ENCODE measurements around the gene BAX.

Gene BAX

GRCh38 chr19:48946463-48947257 lies 8.0 kb upstream of the BAX start:
- no peak for TF ChIP-seq ZNF274 (IDR thresholded peaks at IDR 0.05; ENCODE audit: low read depth, low read length)

GRCh38 chr19:48947258-48947542 lies 7.5 kb upstream of the BAX start:
- H3K4me3 ChIP-seq (ENCODE audit: low read length), result no peak overlapping the region
- no peak for TF ChIP-seq ZNF274 (IDR thresholded peaks at IDR 0.05; ENCODE audit: low read depth, low read length)

More at GRCh38 chr19:48946463-48947257, 8.0 kb upstream of the BAX start:
- no peak overlapping the region for H3K4me3 ChIP-seq (ENCODE audit: low read length)

DNA sequence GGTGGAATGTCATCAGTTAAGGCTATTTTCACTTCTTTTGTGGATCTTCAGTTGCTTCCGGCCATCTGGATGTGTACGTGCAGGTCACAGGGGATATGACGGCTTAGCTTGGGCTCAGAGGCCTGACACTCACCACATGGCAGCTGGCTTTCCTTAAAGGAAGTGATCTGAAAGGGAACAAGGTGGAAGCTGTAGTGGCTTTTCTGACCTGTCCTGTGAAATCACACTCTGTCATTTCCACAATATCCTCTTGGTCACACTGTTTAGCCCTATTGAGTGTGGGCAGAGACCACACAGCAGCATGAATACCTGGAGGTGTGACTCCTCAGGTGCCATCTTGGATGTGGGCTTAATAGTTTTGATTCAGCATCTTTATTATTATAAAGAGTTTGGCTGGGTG lies 4.5 kb upstream of the BAX start:
- no peak overlapping the region for H3K4me3 ChIP-seq (ENCODE audit: low read length)

DNA sequence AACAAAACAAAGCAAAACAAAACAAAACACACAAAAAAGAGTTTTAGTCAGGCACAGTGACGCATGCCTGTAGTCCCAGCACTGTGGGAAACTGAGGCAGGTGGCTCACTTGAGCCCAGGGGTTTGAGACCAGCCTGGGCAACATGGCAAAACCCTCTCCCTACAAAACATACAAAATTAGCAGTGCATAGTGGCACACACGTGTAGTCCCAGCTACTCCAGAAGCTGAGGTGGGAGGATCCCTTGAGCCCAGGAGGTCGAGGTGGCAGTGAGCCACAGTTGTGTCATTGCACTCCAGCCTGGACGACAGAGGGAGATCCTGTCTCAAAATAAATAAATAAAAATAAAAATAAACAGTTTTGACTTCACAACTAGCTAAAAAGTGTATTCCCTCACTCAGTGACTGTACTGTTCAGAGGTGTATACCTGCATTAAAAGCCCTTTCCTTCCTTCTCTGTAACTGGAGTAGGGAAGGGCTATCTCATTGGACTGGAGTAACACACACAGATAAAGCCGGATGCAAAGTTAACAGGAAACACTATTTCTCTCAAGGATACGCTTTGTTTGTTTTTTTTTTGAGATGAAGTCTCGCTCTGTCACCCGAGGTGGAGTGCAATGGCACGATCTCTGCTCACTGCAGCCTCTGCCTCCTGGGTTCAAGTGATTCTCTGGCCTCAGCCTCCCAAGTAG lies 3.7 kb upstream of the BAX start:
- no peak overlapping the region for H3K4me3 ChIP-seq (ENCODE audit: low read length)
- no peak for TF ChIP-seq ZNF274 (IDR thresholded peaks at IDR 0.05; ENCODE audit: low read depth, low read length)

More for the DNA sequence above, 4.5 kb upstream of the BAX start:
- no peak for TF ChIP-seq ZNF274 (IDR thresholded peaks at IDR 0.05; ENCODE audit: low read depth, low read length)

- TF ChIP-seq ZNF274 (IDR thresholded peaks at IDR 0.05; ENCODE audit: low read depth, low read length), result no peak
- H3K4me3 ChIP-seq (ENCODE audit: low read length), result no peak overlapping the region
Observed at GRCh38 chr19:48953141-48953540, 1.5 kb upstream of the BAX start.

- peak overlapping the region; percentile 78; the same call in 1 of the 2 replicates for H3K4me3 ChIP-seq (ENCODE audit: low read length)
- TF ChIP-seq ZNF274 (IDR thresholded peaks at IDR 0.05; ENCODE audit: low read depth, low read length), result no peak
Observed at GRCh38 chr19:48953990-48954594, 583 bp upstream of the BAX start.

DNA sequence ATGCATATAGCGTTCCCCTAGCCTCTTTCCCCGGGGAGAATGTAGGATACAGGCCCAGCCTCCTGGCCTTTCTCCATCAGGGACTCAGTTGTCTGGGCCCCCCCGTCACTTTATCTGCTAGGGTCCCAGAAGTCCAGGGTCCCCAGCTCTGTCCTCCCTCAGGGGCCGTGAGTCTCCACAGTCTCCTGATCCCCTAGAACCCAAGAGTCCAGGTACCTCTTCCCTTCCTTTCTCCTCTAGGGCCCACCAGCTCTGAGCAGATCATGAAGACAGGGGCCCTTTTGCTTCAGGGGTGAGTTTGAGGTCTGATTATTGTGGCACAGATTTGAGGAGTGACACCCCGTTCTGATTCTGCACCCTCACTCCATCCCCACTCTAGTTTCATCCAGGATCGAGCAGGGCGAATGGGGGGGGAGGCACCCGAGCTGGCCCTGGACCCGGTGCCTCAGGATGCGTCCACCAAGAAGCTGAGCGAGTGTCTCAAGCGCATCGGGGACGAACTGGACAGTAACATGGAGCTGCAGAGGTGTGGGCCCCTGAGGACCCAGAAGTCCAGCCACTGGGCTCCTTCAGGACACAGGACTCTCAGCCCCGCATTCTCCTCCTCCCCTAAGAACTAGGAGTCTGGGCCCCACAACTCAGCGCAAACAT lies 758 bp downstream of the BAX start:
- TF ChIP-seq ZNF274 (IDR thresholded peaks at IDR 0.05; ENCODE audit: low read depth, low read length), result no peak

DNA sequence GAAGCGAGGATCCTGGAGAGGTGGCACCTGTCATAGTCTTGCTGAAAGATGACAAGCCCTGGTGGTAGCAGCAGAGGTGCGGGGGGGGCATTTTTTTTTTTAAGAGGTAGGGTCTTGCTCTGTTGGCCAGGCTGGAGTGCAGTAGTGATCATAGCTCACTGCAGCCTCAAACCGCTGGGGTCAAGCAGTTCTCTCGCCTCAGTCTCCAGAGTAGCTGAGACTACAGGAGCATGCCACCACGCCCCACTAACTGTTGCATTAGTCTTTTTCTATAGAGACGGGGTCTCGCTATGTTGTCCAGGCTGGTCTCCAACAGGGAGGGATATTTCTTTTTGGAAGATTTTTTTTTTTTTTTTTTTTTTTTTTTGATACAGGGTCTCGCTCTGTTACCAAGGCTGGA lies 3.3 kb downstream of the BAX start:
- no peak for TF ChIP-seq ZNF274 (IDR thresholded peaks at IDR 0.05; ENCODE audit: low read depth, low read length)

More for the DNA sequence above, 758 bp downstream of the BAX start:
- H3K4me3 ChIP-seq (ENCODE audit: low read length), result peak overlapping the region; percentile 78

DNA sequence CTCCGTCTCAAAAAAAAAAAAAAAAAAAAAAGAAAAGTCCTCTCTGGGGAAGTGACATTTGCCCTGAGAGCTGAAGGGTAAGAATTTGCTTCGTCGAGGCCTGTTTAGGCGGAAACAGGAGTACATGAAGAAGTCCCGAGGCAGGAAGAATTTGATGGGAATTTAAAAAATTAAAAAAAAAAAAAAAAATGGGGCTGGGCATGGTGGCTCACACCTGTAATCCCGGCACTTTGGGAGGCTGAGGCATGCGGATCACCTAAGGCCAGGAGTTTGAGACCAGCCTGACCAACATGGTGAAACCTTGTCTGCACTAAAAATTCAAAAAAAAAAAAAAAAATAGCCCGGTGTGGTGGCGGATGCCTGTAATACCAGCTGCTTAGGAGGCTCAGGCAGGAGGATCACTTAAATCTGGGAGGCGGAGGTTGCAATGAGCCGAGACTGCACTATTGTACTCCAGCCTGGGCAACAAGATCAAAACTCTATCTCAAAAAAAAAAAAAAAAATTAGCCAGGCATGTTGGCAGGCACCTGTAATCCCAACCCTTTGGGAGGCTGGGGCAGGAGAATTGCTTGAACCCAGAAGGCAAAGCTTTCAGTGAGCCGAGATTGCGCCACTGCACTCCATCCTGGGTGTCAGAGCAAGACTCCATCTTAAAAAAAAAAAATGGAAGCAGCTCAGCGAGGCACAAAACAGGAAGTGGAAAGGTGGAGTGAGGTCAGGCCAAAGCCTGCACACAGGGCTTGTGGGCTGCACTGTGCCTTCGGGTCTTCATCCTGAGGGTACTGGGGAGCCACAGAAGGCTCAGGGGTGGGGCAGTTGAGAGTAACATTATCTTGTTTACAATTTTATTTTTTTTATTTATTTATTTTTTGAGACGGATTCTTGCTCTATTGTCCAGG lies 4.9 kb downstream of the BAX start:
- no peak for TF ChIP-seq ZNF274 (IDR thresholded peaks at IDR 0.05; ENCODE audit: low read depth, low read length)

More for the DNA sequence above, 3.3 kb downstream of the BAX start:
- H3K4me3 ChIP-seq (ENCODE audit: low read length), result no peak overlapping the region

DNA sequence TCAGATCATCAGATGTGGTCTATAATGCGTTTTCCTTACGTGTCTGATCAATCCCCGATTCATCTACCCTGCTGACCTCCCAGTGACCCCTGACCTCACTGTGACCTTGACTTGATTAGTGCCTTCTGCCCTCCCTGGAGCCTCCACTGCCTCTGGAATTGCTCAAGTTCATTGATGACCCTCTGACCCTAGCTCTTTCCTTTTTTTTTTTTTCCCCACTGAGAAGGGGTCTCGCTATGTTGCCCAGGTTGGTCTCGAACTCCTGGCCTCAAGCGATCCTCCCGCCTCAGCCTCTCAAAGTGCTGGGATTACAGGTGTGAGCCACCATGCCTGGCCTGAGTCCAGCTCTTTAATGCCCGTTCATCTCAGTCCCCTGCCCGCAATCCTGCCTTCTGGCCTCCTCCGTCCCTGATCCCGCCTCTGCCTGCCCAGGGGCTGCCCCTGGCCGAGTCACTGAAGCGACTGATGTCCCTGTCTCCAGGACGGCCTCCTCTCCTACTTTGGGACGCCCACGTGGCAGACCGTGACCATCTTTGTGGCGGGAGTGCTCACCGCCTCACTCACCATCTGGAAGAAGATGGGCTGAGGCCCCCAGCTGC lies 6.5 kb downstream of the BAX start:
- no peak for TF ChIP-seq ZNF274 (IDR thresholded peaks at IDR 0.05; ENCODE audit: low read depth, low read length)
- no peak overlapping the region for H3K4me3 ChIP-seq (ENCODE audit: low read length)

More for the DNA sequence above, 4.9 kb downstream of the BAX start:
- no peak overlapping the region for H3K4me3 ChIP-seq (ENCODE audit: low read length)

DNA sequence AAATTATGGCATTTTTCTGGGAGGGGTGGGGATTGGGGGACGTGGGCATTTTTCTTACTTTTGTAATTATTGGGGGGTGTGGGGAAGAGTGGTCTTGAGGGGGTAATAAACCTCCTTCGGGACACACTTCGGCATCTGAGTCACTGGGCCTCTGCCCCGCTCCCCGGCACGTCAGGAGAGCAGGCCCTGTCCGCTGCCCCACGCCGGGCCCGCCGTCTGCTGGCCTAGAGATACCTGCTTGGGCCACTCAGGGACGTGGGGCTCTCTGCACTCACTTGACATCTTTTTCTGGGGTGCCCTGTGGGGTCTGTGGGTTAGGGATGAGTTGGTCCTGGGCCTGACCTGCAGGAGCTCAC lies 7.0 kb downstream of the BAX start:
- TF ChIP-seq ZNF274 (IDR thresholded peaks at IDR 0.05; ENCODE audit: low read depth, low read length), result no peak
- no peak overlapping the region for H3K4me3 ChIP-seq (ENCODE audit: low read length)

DNA sequence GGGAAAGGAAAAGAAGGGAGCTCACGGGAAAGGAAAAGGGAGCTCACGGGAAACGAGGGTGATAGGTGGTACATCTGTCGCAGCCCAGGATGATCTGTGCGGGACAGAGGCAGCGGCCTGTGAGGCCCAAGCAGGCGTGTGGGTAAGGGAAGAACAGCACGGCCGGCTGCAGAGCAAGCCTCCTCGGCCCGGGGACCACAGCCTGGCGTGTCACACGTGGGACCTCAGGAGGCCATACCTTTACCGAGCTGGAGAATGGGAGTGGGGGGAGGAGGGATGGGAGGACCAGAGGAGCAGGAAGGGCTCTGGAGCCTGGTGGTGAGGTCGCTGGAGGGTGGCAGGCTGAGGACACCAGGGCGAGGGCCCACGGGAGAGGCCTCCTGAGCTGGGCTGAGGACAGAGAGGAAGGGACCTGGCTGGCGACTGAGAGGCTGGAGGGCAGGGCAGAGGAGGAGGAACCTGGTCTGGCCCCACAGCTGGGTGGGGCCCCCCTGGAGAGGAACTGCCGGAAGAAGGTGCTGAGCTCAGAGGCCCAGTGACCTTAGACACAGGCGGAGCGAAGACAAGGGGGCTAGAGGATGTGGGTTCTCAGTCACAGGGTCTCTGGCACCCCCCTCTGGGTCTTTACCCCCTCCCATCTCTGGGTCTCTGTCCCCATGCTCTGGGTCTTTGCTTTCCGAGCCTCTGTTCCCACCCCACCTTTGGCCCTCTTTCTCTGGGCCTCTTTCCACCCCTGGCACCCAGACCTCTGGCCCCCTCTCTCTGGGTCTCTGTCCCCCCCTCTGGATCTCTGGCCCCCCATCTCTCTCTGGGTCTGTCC lies 7.6 kb downstream of the BAX start:
- peak overlapping the region; percentile 17; the same call in 1 of the 2 replicates for H3K4me3 ChIP-seq (ENCODE audit: low read length)
- no peak for TF ChIP-seq ZNF274 (IDR thresholded peaks at IDR 0.05; ENCODE audit: low read depth, low read length)
